ENCODE measurements around the gene CRELD2. TPM values are rescaled to one million over a fixed set of nuclear protein-coding genes. Genes with fewer than 3 reads are reported as not detected.

Gene CRELD2
- polyA plus RNA-seq, 1 donor (not counting 4 experiments of a cell fraction or from before 2014, with no cell fraction given), result 33.5 TPM

GRCh38 chr22:49967706-49968208 lies 49.3 kb downstream of the CRELD2 start:
- Histone ChIP-seq H3K4me1 (ENCODE audit: control insufficient read depth, extremely low read depth, insufficient read depth, low read length) (peaks cover 18% of the 10 kb centered on the region), H4K20me1 (ENCODE audit: control insufficient read depth, extremely low read depth, insufficient read depth, low read length) (peaks cover 6% of the 10 kb centered on the region), H3K27me3 (ENCODE audit: control insufficient read depth, extremely low read depth, insufficient read depth, low read length) (no peaks in the 10 kb centered on the region), H3K79me2 (ENCODE audit: control insufficient read depth, insufficient read depth, low read length) (peaks cover 10% of the 10 kb centered on the region), H3K27ac (ENCODE audit: control insufficient read depth, insufficient read depth, low read length) (no peak overlapping the region), H3K9me1 (ENCODE audit: control insufficient read depth, extremely low read depth, insufficient read depth, low read length) (no peaks in the 10 kb centered on the region), H3K9me3 (ENCODE audit: control insufficient read depth, low read depth, low read length) (no peaks in the 10 kb centered on the region), H3K4me3 (ENCODE audit: control insufficient read depth in 2 of 3, extremely low read depth in 1 of 3, insufficient read depth in 2 of 3, low read depth in 1 of 3, low read length in 3 of 3) (no peak overlapping the region), H3K4me2 (ENCODE audit: control insufficient read depth, extremely low read depth, insufficient read depth, low read depth, low read length) (no peak overlapping the region), H2AFZ (ENCODE audit: control insufficient read depth, low read length) (no peak overlapping the region), H3K9ac (ENCODE audit: control insufficient read depth, extremely low read depth, insufficient read depth, low read length) (no peak overlapping the region), H3K36me3 (ENCODE audit: control insufficient read depth in 2 of 2, extremely low read depth in 1 of 2, insufficient read depth in 2 of 2, low read length in 2 of 2) (peaks cover 8 to 14% of the 10 kb centered on the region in 2 experiments)
- DNase-seq (ENCODE audit: low read depth, low spot score) (no peak), FAIRE-seq (no peak)
- dilution Hi-C loops (cut with MboI; ENCODE audit: extremely low pct_ligation_motif_present, low sequenced_read_pairs), result no loop called here
- TF ChIP-seq, protein P1, sequence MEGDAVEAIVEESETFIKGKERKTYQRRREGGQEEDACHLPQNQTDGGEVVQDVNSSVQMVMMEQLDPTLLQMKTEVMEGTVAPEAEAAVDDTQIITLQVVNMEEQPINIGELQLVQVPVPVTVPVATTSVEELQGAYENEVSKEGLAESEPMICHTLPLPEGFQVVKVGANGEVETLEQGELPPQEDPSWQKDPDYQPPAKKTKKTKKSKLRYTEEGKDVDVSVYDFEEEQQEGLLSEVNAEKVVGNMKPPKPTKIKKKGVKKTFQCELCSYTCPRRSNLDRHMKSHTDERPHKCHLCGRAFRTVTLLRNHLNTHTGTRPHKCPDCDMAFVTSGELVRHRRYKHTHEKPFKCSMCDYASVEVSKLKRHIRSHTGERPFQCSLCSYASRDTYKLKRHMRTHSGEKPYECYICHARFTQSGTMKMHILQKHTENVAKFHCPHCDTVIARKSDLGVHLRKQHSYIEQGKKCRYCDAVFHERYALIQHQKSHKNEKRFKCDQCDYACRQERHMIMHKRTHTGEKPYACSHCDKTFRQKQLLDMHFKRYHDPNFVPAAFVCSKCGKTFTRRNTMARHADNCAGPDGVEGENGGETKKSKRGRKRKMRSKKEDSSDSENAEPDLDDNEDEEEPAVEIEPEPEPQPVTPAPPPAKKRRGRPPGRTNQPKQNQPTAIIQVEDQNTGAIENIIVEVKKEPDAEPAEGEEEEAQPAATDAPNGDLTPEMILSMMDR (optimal IDR thresholded peaks at IDR 0.05 in 1 of 3, IDR thresholded peaks at IDR 0.05 in 1 of 3, conservative IDR thresholded peaks at IDR 0.05 in 1 of 3; ENCODE audit: extremely low read depth in 1 of 3, insufficient read depth in 2 of 3, low read length in 3 of 3), result no peak
- TF ChIP-seq EZH2 (IDR thresholded peaks at IDR 0.05; ENCODE audit: low read length), result no peak

DNA sequence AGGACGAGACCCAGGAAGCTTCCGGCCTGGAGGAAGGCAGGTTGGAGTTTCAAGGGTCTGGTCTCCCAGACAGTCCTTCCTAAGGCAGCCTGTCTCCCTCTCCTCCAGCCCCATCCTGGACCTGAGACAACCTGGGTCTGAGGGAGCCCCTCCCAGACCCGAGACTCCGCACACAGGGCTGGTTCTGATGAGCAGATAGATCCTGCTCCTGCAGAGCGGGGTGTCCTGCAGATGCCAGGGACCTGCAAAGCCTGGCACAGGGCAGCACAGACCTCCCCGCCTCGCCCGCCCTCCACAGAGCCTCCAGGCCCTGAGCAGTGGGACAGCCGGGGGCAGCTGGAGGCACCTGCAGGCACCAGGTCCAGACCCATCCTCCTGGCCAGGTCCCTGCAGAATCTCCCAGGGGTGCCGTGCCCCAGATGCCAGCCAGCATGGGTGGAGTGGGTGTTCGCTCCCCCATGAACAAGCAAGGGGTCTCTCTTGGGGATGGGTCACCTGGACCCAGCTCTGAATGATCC lies 49.9 kb downstream of the CRELD2 start:
- H3K79me2 ChIP-seq (ENCODE audit: control insufficient read depth, insufficient read depth, low read length), result peaks cover 4% of the 10 kb centered on the region
- H2AFZ ChIP-seq (ENCODE audit: control insufficient read depth, low read length), result no peak overlapping the region
- no peak overlapping the region for H3K27ac ChIP-seq (ENCODE audit: control insufficient read depth, insufficient read depth, low read length)
- H3K9me1 ChIP-seq (ENCODE audit: control insufficient read depth, extremely low read depth, insufficient read depth, low read length), result no peaks in the 10 kb centered on the region
- peaks cover 12% of the 10 kb centered on the region for H3K4me1 ChIP-seq (ENCODE audit: control insufficient read depth, extremely low read depth, insufficient read depth, low read length)
- dilution Hi-C loops (cut with MboI; ENCODE audit: extremely low pct_ligation_motif_present, low sequenced_read_pairs), result no loop called here
- H3K9ac ChIP-seq (ENCODE audit: control insufficient read depth, extremely low read depth, insufficient read depth, low read length), result no peak overlapping the region
- FAIRE-seq, result no peak
- no peaks in the 10 kb centered on the region for H3K9me3 ChIP-seq (ENCODE audit: control insufficient read depth, low read depth, low read length)
- no peak overlapping the region for H3K4me2 ChIP-seq (ENCODE audit: control insufficient read depth, extremely low read depth, insufficient read depth, low read depth, low read length)
- TF ChIP-seq, protein P1 (optimal IDR thresholded peaks at IDR 0.05 in 1 of 3, IDR thresholded peaks at IDR 0.05 in 1 of 3, conservative IDR thresholded peaks at IDR 0.05 in 1 of 3; ENCODE audit: extremely low read depth in 1 of 3, insufficient read depth in 2 of 3, low read length in 3 of 3), result no peak
- no peak for TF ChIP-seq EZH2 (IDR thresholded peaks at IDR 0.05; ENCODE audit: low read length)
- no peaks in the 10 kb centered on the region for H3K27me3 ChIP-seq (ENCODE audit: control insufficient read depth, extremely low read depth, insufficient read depth, low read length)
- H3K36me3 ChIP-seq (ENCODE audit: control insufficient read depth in 2 of 2, extremely low read depth in 1 of 2, insufficient read depth in 2 of 2, low read length in 2 of 2), result peaks cover 4 to 8% of the 10 kb centered on the region in 2 experiments
- no peak for DNase-seq (ENCODE audit: low read depth, low spot score)
- H4K20me1 ChIP-seq (ENCODE audit: control insufficient read depth, extremely low read depth, insufficient read depth, low read length), result peaks cover 3% of the 10 kb centered on the region
- H3K4me3 ChIP-seq (ENCODE audit: control insufficient read depth in 2 of 3, extremely low read depth in 1 of 3, insufficient read depth in 2 of 3, low read depth in 1 of 3, low read length in 3 of 3), result no peak overlapping the region
